H9 (cell line): ENCODE measurements around the gene PPP1R14C. TPM values are rescaled to one million over a fixed set of nuclear protein-coding genes. Genes with fewer than 3 reads are reported as not detected.

Experiments used
- DNase-seq: peaks from one replicate; pipeline ENCODE4 v3.0.0-alpha.2; 2017
- H2AFZ ChIP-seq: one replicate; pipeline ENCODE4 v1.6.1; 2013; ENCODE audit warnings: mild to moderate bottlenecking, low read length, control low read depth, moderate library complexity
- H2AK5ac ChIP-seq: 2 replicates; pipeline ENCODE4 v1.6.1; 2013; ENCODE audit warnings: low read length, control low read depth, mixed read lengths; ENCODE audit not compliant: insufficient read length
- H2BK120ac ChIP-seq: one replicate; pipeline ENCODE4 v1.6.1; 2013; ENCODE audit warnings: low read depth, mild to moderate bottlenecking, low read length, control low read depth, inconsistent platforms; ENCODE audit not compliant: poor library complexity, severe bottlenecking
- H2BK12ac ChIP-seq: 2 replicates; pipeline ENCODE4 v1.6.1; 2013; ENCODE audit warnings: low read length, control low read depth, mixed read lengths, low read depth; ENCODE audit not compliant: insufficient read length
- H2BK15ac ChIP-seq: 2 replicates; pipeline ENCODE4 v1.6.1; 2013; ENCODE audit warnings: low read depth, low read length, control low read depth
- H2BK20ac ChIP-seq: one replicate; pipeline ENCODE4 v1.6.1; 2013; ENCODE audit warnings: low read depth, mild to moderate bottlenecking, low read length, control low read depth, inconsistent platforms; ENCODE audit not compliant: poor library complexity, severe bottlenecking
- H2BK5ac ChIP-seq: 2 replicates; pipeline ENCODE4 v1.6.1; 2013; ENCODE audit warnings: low read length, control low read depth, mixed read lengths; ENCODE audit not compliant: insufficient read length
- H3K14ac ChIP-seq: 2 replicates; pipeline ENCODE4 v1.6.1; 2013; ENCODE audit warnings: low read length, control low read depth; ENCODE audit not compliant: insufficient read depth
- H3K18ac ChIP-seq: 2 replicates; pipeline ENCODE4 v1.6.1; 2013; ENCODE audit warnings: low read depth, mild to moderate bottlenecking, mixed read lengths, low read length, control low read depth; ENCODE audit not compliant: insufficient read length
- H3K23ac ChIP-seq: 2 replicates; pipeline ENCODE4 v1.6.1; 2013; ENCODE audit warnings: low read length, control low read depth, mixed read lengths, low read depth; ENCODE audit not compliant: insufficient read length
- H3K23me2 ChIP-seq: 2 replicates; pipeline ENCODE4 v1.6.1; 2013; ENCODE audit warnings: low read depth, mild to moderate bottlenecking, mixed read lengths, low read length, control low read depth; ENCODE audit not compliant: insufficient read length, poor library complexity, severe bottlenecking
- H3K27ac ChIP-seq: 2 replicates; pipeline ENCODE4 v1.5.1; 2013; ENCODE audit warnings: low read length, control low read depth, mixed read lengths, low read depth; ENCODE audit not compliant: insufficient read length
- H3K27me3 ChIP-seq: 2 replicates; pipeline ENCODE4 v1.6.1; 2013; ENCODE audit warnings: low read length, control low read depth, inconsistent platforms; ENCODE audit not compliant: insufficient read depth
- H3K4ac ChIP-seq: 2 replicates; pipeline ENCODE4 v1.6.1; 2013; ENCODE audit warnings: low read depth, mild to moderate bottlenecking, control low read depth, inconsistent platforms, low read length, moderate library complexity
- H3K4me1 ChIP-seq: 2 replicates; pipeline ENCODE4 v1.6.1; 2013; ENCODE audit warnings: low read length, control low read depth, inconsistent platforms; ENCODE audit not compliant: insufficient read depth
- H3K4me2 ChIP-seq: 2 replicates; pipeline ENCODE4 v1.6.1; 2013; ENCODE audit warnings: low read length, control low read depth, mixed read lengths; ENCODE audit not compliant: insufficient read length, insufficient read depth
- H3K56ac ChIP-seq: 2 replicates; pipeline ENCODE4 v1.6.1; 2013; ENCODE audit warnings: low read depth, mild to moderate bottlenecking, mixed read lengths, low read length, control low read depth; ENCODE audit not compliant: insufficient read length
- H3K79me1 ChIP-seq: 2 replicates; pipeline ENCODE4 v1.6.1; 2013; ENCODE audit warnings: low read depth, mild to moderate bottlenecking, moderate library complexity, low read length, control low read depth, inconsistent platforms; ENCODE audit not compliant: insufficient read depth, poor library complexity, severe bottlenecking
- H3K79me2 ChIP-seq: 2 replicates; pipeline ENCODE4 v1.6.1; 2013; ENCODE audit warnings: low read length, control low read depth, inconsistent platforms; ENCODE audit not compliant: insufficient read depth
- H3K9ac ChIP-seq: 2 replicates; pipeline ENCODE4 v1.6.1; 2013; ENCODE audit warnings: low read length, control low read depth, mixed read lengths; ENCODE audit not compliant: insufficient read length; ENCODE audit errors: extremely low read depth
- H3K9me3 ChIP-seq: one replicate; pipeline ENCODE4 v1.6.1; 2013; ENCODE audit warnings: low read depth, low read length, inconsistent platforms; ENCODE audit not compliant: control insufficient read depth
- H3T11ph ChIP-seq: one replicate; pipeline ENCODE4 v1.6.1; 2013; ENCODE audit warnings: mild to moderate bottlenecking, low read length, control low read depth, inconsistent platforms
- H4K20me1 ChIP-seq: one replicate; pipeline ENCODE4 v1.6.1; 2013; ENCODE audit not compliant: control insufficient read depth, insufficient read length, insufficient read depth
- H4K5ac ChIP-seq: 2 replicates; pipeline ENCODE4 v1.6.1; 2013; ENCODE audit warnings: low read depth, mild to moderate bottlenecking, mixed read lengths, low read length, control low read depth; ENCODE audit not compliant: insufficient read length
- H4K8ac ChIP-seq: replicated peaks from 2 replicates; pipeline ENCODE4 v1.6.1; 2013; ENCODE audit warnings: low read length, control low read depth, mixed read lengths, low read depth; ENCODE audit not compliant: insufficient read length
- H4K91ac ChIP-seq: 2 replicates; pipeline ENCODE4 v1.6.1; 2013; ENCODE audit warnings: low read depth, mild to moderate bottlenecking, moderate library complexity, mixed read lengths, low read length, control low read depth; ENCODE audit not compliant: insufficient read length
- H3K27ac Mint-ChIP-seq, 3 experiments: 2 replicates in 2 of 3; 3 replicates in 1 of 3; pipeline ENCODE4 v1.8.0; 2020 to 2021; ENCODE audit warnings: mixed read lengths in 3 of 3, mild to moderate bottlenecking in 1 of 3, moderate library complexity in 1 of 3
- H3K27me3 Mint-ChIP-seq: 2 replicates; pipeline ENCODE4 v1.8.0; 2021; ENCODE audit warnings: low read depth, mild to moderate bottlenecking, moderate library complexity, mixed read lengths
- H3K36me3 Mint-ChIP-seq, 3 experiments: 2 replicates in 2 of 3; 3 replicates in 1 of 3; pipeline ENCODE4 v1.8.0; 2020 to 2021; ENCODE audit warnings: low read depth in 3 of 3, mixed read lengths in 3 of 3; ENCODE audit not compliant: insufficient read depth in 1 of 3
- H3K4me1 Mint-ChIP-seq, 2 experiments: 2 replicates each; pipeline ENCODE4 v1.8.0; 2020; ENCODE audit warnings: mixed read lengths in 2 of 2
- H3K4me3 Mint-ChIP-seq, 2 experiments: 2 replicates in 1 of 2; 3 replicates in 1 of 2; pipeline ENCODE4 v1.8.0; 2020 to 2021; ENCODE audit warnings: mild to moderate bottlenecking in 2 of 2, mixed read lengths in 2 of 2, moderate library complexity in 1 of 2
- H3K9me3 Mint-ChIP-seq, 2 experiments: 2 replicates in 1 of 2; 3 replicates in 1 of 2; pipeline ENCODE4 v1.8.0; 2020; ENCODE audit warnings: mild to moderate bottlenecking in 2 of 2, mixed read lengths in 2 of 2, moderate library complexity in 1 of 2
- CTCF ChIP-seq: fragments of 200-600 bp; sonication (generic); conservative IDR thresholded peaks from 3 replicates; pipeline ENCODE4 v1.8.0; 2021; ENCODE audit warnings: antibody characterized with exemption, mild to moderate bottlenecking
- WGBS: extraction: QIAGEN DNeasy Blood & Tissue Kit; methylation state at CpG from one replicate; pipeline ENCODE4 v1.1.7; 2013; ENCODE audit warnings: missing lambda C conversion rate, low lambda C conversion rate, mixed read lengths; ENCODE audit not compliant: insufficient read length; ENCODE audit errors: extremely low coverage; 5-methylcytosine and 5-hydroxymethylcytosine counted together
- total RNA-seq: library from RNA; stranded (reverse); gene quantifications from 2 replicates; pipeline ENCODE4 v1.2.1, GENCODE V29; 2021

The PPP1R14C gene
- total RNA-seq, 1 experiment from 2014 or later, result 0.37 TPM

DNA sequence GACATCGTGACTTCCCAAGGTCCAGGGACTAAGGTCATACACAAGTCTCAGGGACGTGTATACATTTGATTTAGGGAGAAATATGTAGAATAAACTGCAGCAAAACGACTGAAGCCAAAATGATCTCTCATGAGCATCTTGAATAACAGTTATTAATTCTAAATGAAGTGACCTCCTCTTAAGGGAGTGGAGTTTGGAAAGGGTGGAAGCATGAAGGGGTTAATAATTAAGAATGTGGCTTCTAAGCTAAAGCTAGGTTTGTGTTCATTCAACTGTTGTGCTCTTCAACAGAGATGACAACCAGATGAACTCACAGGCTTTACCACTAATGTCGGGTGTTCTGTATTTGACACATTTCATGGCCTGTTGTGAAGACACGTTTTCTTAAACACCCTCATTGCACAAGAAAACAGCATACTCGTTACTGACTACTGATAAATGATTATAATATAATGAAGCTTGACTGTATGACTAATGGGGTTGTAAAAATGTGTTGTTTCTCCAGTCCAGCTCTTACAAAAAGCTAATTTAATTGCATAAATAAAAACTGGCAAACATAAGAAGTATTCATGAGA is 1.5 kb downstream of the PPP1R14C start:
- Histone ChIP-seq H4K5ac (no peak overlapping the region), H4K91ac (no peak overlapping the region), H2BK15ac (no peak overlapping the region), H2BK5ac (no peak overlapping the region), H3K79me1 (no peaks in the 10 kb centered on the region), H3K23me2 (peaks cover 14% of the 10 kb centered on the region), H2BK120ac (no peak overlapping the region), H3K4ac (no peak overlapping the region), H2AK5ac (no peak overlapping the region), H3K14ac (no peak overlapping the region), H3K27ac (no peak overlapping the region), H3K4me2 (peak overlapping the region; percentile 59), H3K23ac (no peak overlapping the region), H3K9ac (no peak overlapping the region), H3K79me2 (no peaks in the 10 kb centered on the region), H4K8ac (no peak overlapping the region), H2BK12ac (no peak overlapping the region), H3K9me3 (no peaks in the 10 kb centered on the region), H2AFZ (no peak overlapping the region), H3K4me1 (no peaks in the 10 kb centered on the region; the same call in 1 of the 2 replicates), H3K56ac (no peak overlapping the region), H4K20me1 (no peaks in the 10 kb centered on the region), H2BK20ac (no peak overlapping the region), H3K27me3 (peaks cover 34% of the 10 kb centered on the region), H3T11ph (no peak overlapping the region), H3K18ac (no peak overlapping the region)
- TF ChIP-seq CTCF, result no peak
- peaks cover 7 to 12% of the 10 kb centered on the region in 2 experiments for H3K4me1 Mint-ChIP-seq
- DNase-seq, result no peak
- H3K27ac Mint-ChIP-seq, result no peak overlapping the region
- H3K27me3 Mint-ChIP-seq, result peaks cover 88% of the 10 kb centered on the region
- H3K9me3 Mint-ChIP-seq, result 0 out of 5 replicates have a peak, but pooled peaks cover 0 to 2% of the 10 kb centered on the region in 2 experiments
- no CpG with 5 or more reads among the region's 6 CpGs for WGBS
- peak overlapping the region; percentile 54 to 81 for H3K4me3 Mint-ChIP-seq
- H3K36me3 Mint-ChIP-seq, result no peaks in the 10 kb centered on the region; a peak in 2 of 7 replicates
